GM03348 (cell line): ENCODE measurements around the gene BARHL1.
A peak's percentile ranks its signal among the peaks of the same experiment; 100 is the strongest.

Experiments used
- DNase-seq: peaks from one replicate; pipeline ENCODE4 v3.0.0; 2012; ENCODE audit warnings: low spot score

Gene BARHL1

GRCh38 chr9:132587592-132587955, 5.2 kb downstream of the BARHL1 start:
- DNase-seq = no peak

GRCh38 chr9:132588098-132588497, 5.7 kb downstream of the BARHL1 start:
- DNase-seq = no peak

- DNase-seq = no peak
Observed at GRCh38 chr9:132588501-132589147, 6.2 kb downstream of the BARHL1 start.

- DNase-seq = peak; percentile 36
Observed at GRCh38 chr9:132589148-132590036, 7.0 kb downstream of the BARHL1 start.

- no peak for DNase-seq
Observed at GRCh38 chr9:132590037-132590317, 7.6 kb downstream of the BARHL1 start.

GRCh38 chr9:132590318-132591182, 8.1 kb downstream of the BARHL1 start:
- peak; percentile 35 for DNase-seq

GRCh38 chr9:132591244-132591643, 8.8 kb downstream of the BARHL1 start:
- DNase-seq = no peak

GRCh38 chr9:132591751-132592314, 9.4 kb downstream of the BARHL1 start:
- no peak for DNase-seq

- no peak for DNase-seq
Observed at GRCh38 chr9:132592451-132592850, 10.0 kb downstream of the BARHL1 start.

- DNase-seq = no peak
Observed at GRCh38 chr9:132594412-132594811, 12.0 kb downstream of the BARHL1 start.

- no peak for DNase-seq
Observed at GRCh38 chr9:132595319-132595718, 12.9 kb downstream of the BARHL1 start.

- no peak for DNase-seq
Observed at GRCh38 chr9:132596200-132596599, 13.8 kb downstream of the BARHL1 start.

GRCh38 chr9:132597073-132597775, 14.8 kb downstream of the BARHL1 start:
- no peak for DNase-seq

- no peak for DNase-seq
Observed at GRCh38 chr9:132600326-132600984, 18.0 kb downstream of the BARHL1 start.

- no peak for DNase-seq
Observed at GRCh38 chr9:132602207-132602606, 19.8 kb downstream of the BARHL1 start.

GRCh38 chr9:132605387-132605786, 23.0 kb downstream of the BARHL1 start:
- no peak for DNase-seq

- no peak for DNase-seq
Observed at GRCh38 chr9:132606066-132606465, 23.7 kb downstream of the BARHL1 start.

GRCh38 chr9:132609184-132609583, 26.8 kb downstream of the BARHL1 start:
- no peak for DNase-seq

GRCh38 chr9:132609829-132610228, 27.4 kb downstream of the BARHL1 start:
- peak; percentile 79 for DNase-seq

- no peak for DNase-seq
Observed at GRCh38 chr9:132610661-132611060, 28.3 kb downstream of the BARHL1 start.

- DNase-seq = no peak
Observed at GRCh38 chr9:132614324-132614723, 31.9 kb downstream of the BARHL1 start.
